HL-60/S4 treated with phorbol 12-myristate 13-acetate at 8.2 ng/mL for 4 days and 3 days (cell line): ENCODE measurements around the gene PPP1R9B.

Experiments
- in situ Hi-C: fragments of 300-500 bp; cut with MboI; formaldehyde crosslinking; loops from 2 replicates; pipeline ENCODE4 v1.15.0; 2022; ENCODE audit warnings: low sequenced_read_pairs

The PPP1R9B gene

GRCh38 chr17:50129353-50129727 lies 21.1 kb downstream of the PPP1R9B start:
- in situ Hi-C loops, result no loop called here

GRCh38 chr17:50128441-50129352 lies 21.8 kb downstream of the PPP1R9B start:
- in situ Hi-C loops, result no loop called here

GRCh38 chr17:50127697-50128361 lies 22.6 kb downstream of the PPP1R9B start:
- in situ Hi-C loops, result no loop called here

- in situ Hi-C loops, result no loop called here
These were observed 25.0 kb downstream of the PPP1R9B start for GRCh38 chr17:50125420-50125997.

- in situ Hi-C loops, result no loop called here
These were observed 26.7 kb downstream of the PPP1R9B start for GRCh38 chr17:50123649-50124349.

- in situ Hi-C loops, result no loop called here
These were observed 27.5 kb downstream of the PPP1R9B start for GRCh38 chr17:50122945-50123344.

GRCh38 chr17:50120475-50121253 lies 29.8 kb downstream of the PPP1R9B start:
- in situ Hi-C loops, result no loop called here

- in situ Hi-C loops, result no loop called here
These were observed 31.7 kb downstream of the PPP1R9B start for GRCh38 chr17:50118828-50119218.

- in situ Hi-C loops, result no loop called here
These were observed 32.2 kb downstream of the PPP1R9B start for GRCh38 chr17:50118076-50118827.

GRCh38 chr17:50117202-50118051 lies 33.0 kb downstream of the PPP1R9B start:
- in situ Hi-C loops, result no loop called here

- in situ Hi-C loops, result no loop called here
These were observed 34.7 kb downstream of the PPP1R9B start for GRCh38 chr17:50115756-50116155.

- in situ Hi-C loops, result no loop called here
These were observed 35.6 kb downstream of the PPP1R9B start for GRCh38 chr17:50114849-50115357.

GRCh38 chr17:50114401-50114800 lies 36.1 kb downstream of the PPP1R9B start:
- in situ Hi-C loops, result no loop called here

GRCh38 chr17:50113624-50114320 lies 36.7 kb downstream of the PPP1R9B start:
- in situ Hi-C loops, result no loop called here

GRCh38 chr17:50112694-50113093 lies 37.8 kb downstream of the PPP1R9B start:
- in situ Hi-C loops, result no loop called here

- in situ Hi-C loops, result no loop called here
These were observed 38.5 kb downstream of the PPP1R9B start for GRCh38 chr17:50111673-50112655.
